GM12878 (cell line): Measurements from ENCODE around the gene MAP1LC3B. TPM values are rescaled to one million over a fixed set of nuclear protein-coding genes. Genes with fewer than 3 reads are reported as not detected.
"Not testable (repeated sequence)": the region's sequence is repeated elsewhere in the genome, so short reads cannot be mapped to it uniquely, and the experiment has no call there.

Experiments
- ATAC-seq: fragments of 200-7000 bp; cut with Tn5 transposase; 3 replicates; pipeline ENCODE4 v1.9.1; 2020; ENCODE audit warnings: mild to moderate bottlenecking, moderate library complexity
- BruUV-seq: library from RNA; stranded (reverse); fragments of 400-500 nt; replicated peaks from 2 replicates; lab custom pipeline; 2021; lab: Mats Ljungman, UMichigan
- CTCF ChIA-PET: fragments of 300-600 bp; sonication (Branson Sonifier 250); formaldehyde crosslinking; extraction: SDS; loops from one replicate; lab custom pipeline; 2021; ENCODE audit warnings: inconsistent platforms; lab: Yijun Ruan, JAX
- POLR2A ChIA-PET: fragments of 350-600 bp; formaldehyde crosslinking; extraction: SDS; loops from one replicate; lab custom pipeline; 2021; ENCODE audit warnings: inconsistent platforms; lab: Charles Lee
- RAD21 ChIA-PET: fragments of 300-600 bp; sonication (Branson Sonifier 250); formaldehyde crosslinking; loops from one replicate; lab custom pipeline; 2023; ENCODE audit warnings: antibody characterized with exemption; ENCODE audit not compliant: unreplicated experiment; lab: Charles Lee
- SMC1A ChIA-PET: fragments of 300-600 bp; sonication (Branson Sonifier 250); formaldehyde crosslinking; loops from one replicate; lab custom pipeline; 2023; ENCODE audit not compliant: unreplicated experiment, uncharacterized antibody; lab: Charles Lee
- DNase-seq: peaks from one replicate; pipeline ENCODE4 v3.0.0-alpha.2; 2011; ENCODE audit warnings: low read depth, low spot score
- FAIRE-seq: peaks from 3 replicates; lab custom pipeline; 2011; peaks lifted over from hg19 to GRCh38; lab: Jason Lieb, UNC
- H2AFZ ChIP-seq: 2 replicates; pipeline ENCODE4 v1.6.0; 2011; ENCODE audit warnings: low read depth, low read length, control low read depth; ENCODE audit not compliant: control insufficient read depth
- H3K27ac ChIP-seq: 2 replicates; pipeline ENCODE4 v1.5.1; 2011; ENCODE audit warnings: control low read depth; ENCODE audit not compliant: control insufficient read depth, insufficient read depth
- H3K27me3 ChIP-seq, 2 experiments: replicated peaks in 1 of 2; 2 replicates each; pipeline versions ENCODE4 v1.6.0 to v1.6.1; 2011; ENCODE audit warnings: low read length in 1 of 2; ENCODE audit not compliant: control insufficient read depth in 2 of 2, insufficient read depth in 2 of 2
- H3K36me3 ChIP-seq, 2 experiments: 2 replicates each; pipeline ENCODE4 v1.5.1; 2011; ENCODE audit warnings: low read length in 1 of 2; ENCODE audit not compliant: control insufficient read depth in 2 of 2, insufficient read depth in 2 of 2
- H3K4me1 ChIP-seq: 2 replicates; pipeline ENCODE4 v1.6.1; 2011; ENCODE audit warnings: mild to moderate bottlenecking, low read length, moderate library complexity, mixed read lengths; ENCODE audit not compliant: control insufficient read depth, insufficient read depth
- H3K4me2 ChIP-seq: 2 replicates; pipeline ENCODE4 v1.6.0; 2011; ENCODE audit warnings: control low read depth; ENCODE audit not compliant: control insufficient read depth, insufficient read depth
- H3K4me3 ChIP-seq: fragments of 200-600 bp; sonication (generic); 2 replicates; pipeline ENCODE4 v1.5.1; 2016
- H3K79me2 ChIP-seq: 2 replicates; pipeline ENCODE4 v1.6.0; 2011; ENCODE audit warnings: low read length; ENCODE audit not compliant: control insufficient read depth, insufficient read depth
- H3K9ac ChIP-seq: 2 replicates; pipeline ENCODE4 v1.8.0; 2011; ENCODE audit warnings: low read length, control low read depth, mixed read lengths; ENCODE audit not compliant: control insufficient read depth, insufficient read depth
- H3K9me3 ChIP-seq: replicated peaks from 3 replicates; pipeline ENCODE4 v1.5.1; 2011; ENCODE audit warnings: mild to moderate bottlenecking, low read length; ENCODE audit not compliant: control insufficient read depth, insufficient read depth
- H4K20me1 ChIP-seq: 2 replicates; pipeline ENCODE4 v1.6.0; 2011; ENCODE audit not compliant: control insufficient read depth, insufficient read depth
- BHLHE40 ChIP-seq, 2 experiments: fragments of 450-650 bp in 1 of 2; IDR thresholded peaks; 2 replicates each; pipeline ENCODE4 v1.6.1; 2011 to 2017; ENCODE audit warnings: low read depth in 2 of 2, borderline replicate concordance in 1 of 2, improper control_type of control experiment in 1 of 2, low read length in 1 of 2, mild to moderate bottlenecking in 1 of 2
- MXI1 ChIP-seq: fragments of 150-350 bp; IDR thresholded peaks from 2 replicates; pipeline ENCODE4 v1.6.1; 2011; ENCODE audit warnings: low read depth, mild to moderate bottlenecking, inconsistent platforms, low read length, improper control_type of control experiment
- NR2C1 ChIP-seq: fragments of 450-650 bp; IDR thresholded peaks from 2 replicates; pipeline ENCODE4 v1.6.1; 2017; ENCODE audit warnings: antibody characterized with exemption, mild to moderate bottlenecking, moderate library complexity
- TCF3 ChIP-seq: IDR thresholded peaks from 2 replicates; pipeline ENCODE4 v1.6.1; 2012; ENCODE audit warnings: low read depth, mild to moderate bottlenecking, low read length, borderline replicate concordance; ENCODE audit not compliant: insufficient read depth
- WGBS: methylation state at CpG from one replicate; pipeline ENCODE4 v1.1.6; 2016; ENCODE audit warnings: low lambda C conversion rate; ENCODE audit not compliant: insufficient replicate concordance, insufficient coverage; ENCODE audit errors: missing lambda C conversion rate; 5-methylcytosine and 5-hydroxymethylcytosine counted together
- in situ Hi-C: fragments of 300-500 bp; cut with MboI; formaldehyde crosslinking; loops from 9 replicates; pipeline ENCODE4 v1.14.3; 2018; ENCODE audit warnings: mixed read lengths
- intact Hi-C: fragments of 100-400 bp; cut with micrococcal nuclease; formaldehyde crosslinking; loops from one replicate; pipeline ENCODE4 v1.14.2; 2022; ENCODE audit not compliant: unreplicated experiment
- polyA plus RNA-seq, 11 experiments: library from polyadenylated mRNA; depleted of rRNA in 4 of 11; unstranded in 6 of 11; stranded (reverse) in 5 of 11; fragments of >200 nt; fragmentation: Nextera tagmentation in 4 of 11; fragmentation: Illumina TruSeq in 1 of 11; extraction: Ambion mirVana in 4 of 11; extraction: Trizol in 1 of 11; gene quantifications; 1 replicate in 1 of 11; 2 replicates in 10 of 11; pipeline versions ENCODE4 v1.2.1 to v1.2.3, GENCODE V29; 2011 to 2016; ENCODE audit warnings: inconsistent platforms in 2 of 11, missing spikeins in 2 of 11, low read depth in 1 of 11
- total RNA-seq, 4 experiments: library from RNA; depleted of rRNA in 3 of 4; stranded (reverse); fragments of >200 nt in 3 of 4; fragmentation: Illumina TruSeq in 1 of 4; extraction: Trizol in 1 of 4; gene quantifications; 2 replicates each; pipeline versions ENCODE4 v1.2.1 to v1.2.3, GENCODE V29; 2013 to 2021
- TF ChIP-seq, protein P1 (sequence below): fragments of 450-650 bp; IDR thresholded peaks from 2 replicates; pipeline ENCODE4 v1.6.1; 2017; ENCODE audit warnings: borderline replicate concordance

The MAP1LC3B gene
- total and polyA plus RNA-seq, 10 of the 15 experiments (the other 5 are each of a cell fraction or from before 2014, with no cell fraction given): 6.1 to 42.8 (median 13.7) TPM

DNA sequence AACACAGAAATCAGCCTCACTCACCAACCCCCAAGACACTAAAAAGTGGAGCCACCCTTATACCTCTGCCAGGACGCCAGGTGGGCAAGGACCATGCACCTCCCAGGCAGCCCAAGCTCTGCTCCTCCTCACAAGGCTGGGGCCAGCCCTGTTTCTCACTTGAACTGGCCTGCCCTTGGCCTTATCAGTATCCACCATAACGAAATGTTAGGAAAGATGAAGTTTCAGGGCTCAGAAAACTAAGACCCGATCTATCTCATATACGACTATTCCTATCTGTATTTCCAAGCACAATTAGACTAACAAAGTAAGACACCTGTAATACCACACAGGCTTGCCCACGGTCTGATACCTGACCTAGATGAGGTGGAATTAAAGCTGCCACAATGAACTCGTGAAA is 15.5 kb upstream of the MAP1LC3B start (continued):
- TF ChIP-seq, protein P1, sequence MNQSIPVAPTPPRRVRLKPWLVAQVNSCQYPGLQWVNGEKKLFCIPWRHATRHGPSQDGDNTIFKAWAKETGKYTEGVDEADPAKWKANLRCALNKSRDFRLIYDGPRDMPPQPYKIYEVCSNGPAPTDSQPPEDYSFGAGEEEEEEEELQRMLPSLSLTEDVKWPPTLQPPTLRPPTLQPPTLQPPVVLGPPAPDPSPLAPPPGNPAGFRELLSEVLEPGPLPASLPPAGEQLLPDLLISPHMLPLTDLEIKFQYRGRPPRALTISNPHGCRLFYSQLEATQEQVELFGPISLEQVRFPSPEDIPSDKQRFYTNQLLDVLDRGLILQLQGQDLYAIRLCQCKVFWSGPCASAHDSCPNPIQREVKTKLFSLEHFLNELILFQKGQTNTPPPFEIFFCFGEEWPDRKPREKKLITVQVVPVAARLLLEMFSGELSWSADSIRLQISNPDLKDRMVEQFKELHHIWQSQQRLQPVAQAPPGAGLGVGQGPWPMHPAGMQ: no peak
- TF ChIP-seq TCF3 (no peak), MXI1 (no peak)

DNA sequence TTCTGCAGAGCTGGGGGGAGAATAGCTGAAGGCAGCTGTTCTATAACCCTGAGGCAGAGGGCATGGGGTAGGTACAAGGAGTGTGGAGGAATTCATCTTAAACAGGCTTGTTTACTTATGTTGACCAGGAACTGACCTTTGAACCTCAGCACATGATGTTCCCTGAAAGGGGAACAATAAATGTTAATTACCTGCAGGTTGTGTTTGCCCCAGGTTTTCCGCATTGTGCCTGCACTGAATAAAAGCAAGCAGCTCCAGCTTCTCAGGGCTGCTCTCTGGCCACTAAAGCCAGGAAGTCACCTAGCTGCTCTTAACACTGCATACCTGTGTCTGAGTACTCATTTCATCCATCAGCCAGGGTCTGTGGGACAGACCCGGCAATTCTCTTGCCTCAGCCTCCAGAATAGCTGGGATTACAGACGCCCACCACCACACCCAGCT is 12.8 kb upstream of the MAP1LC3B start:
- H3K4me1 ChIP-seq, BruUV-seq, H3K9me3 ChIP-seq, intact Hi-C loops, SMC1A ChIA-PET, H3K27me3 ChIP-seq, H2AFZ ChIP-seq: not testable (repeated sequence)
- H3K4me2 ChIP-seq: peak overlapping the region; percentile 9; the same call in 1 of the 2 replicates
- ChIA-PET POLR2A (interaction anchor here (0.6 kb wide), 1 partner anchor 63 kb away, joined by 4 read pairs; no protein-coding TSS in a partner anchor), RAD21 (interaction anchor here (0.6 kb wide), 1 partner anchor 121 kb away, joined by 4 read pairs; no protein-coding TSS in a partner anchor)
- H3K79me2 ChIP-seq: peaks cover 64% of the 10 kb centered on the region
- WGBS: 97% methylated on average over 3 of the region's 3 CpGs
- TF ChIP-seq NR2C1: peak; percentile 60
- TF ChIP-seq BHLHE40 (IDR thresholded peaks at IDR 0.05; ENCODE audit: borderline replicate concordance in 1 of 2, low read depth in 2 of 2, low read length in 1 of 2): peak in 1 of 2 experiments; percentile 58; a peak in 2 of 4 replicates
- TF ChIP-seq, all 136 proteins: peak for 2; not testable (repeated sequence) for 134
- CTCF ChIA-PET: interaction anchor here (0.9 kb wide), 1 partner anchor 64 kb away, joined by 3 read pairs; no protein-coding TSS in a partner anchor
- H3K36me3 ChIP-seq, in situ Hi-C loops, H3K27ac ChIP-seq, FAIRE-seq, DNase-seq, H4K20me1 ChIP-seq, H3K4me3 ChIP-seq, ATAC-seq, H3K9ac ChIP-seq: not testable (repeated sequence)
